Large intestine (tissue), 3 donors: ENCODE measurements around the gene CD300LB. TPM values are rescaled to one million over a fixed set of nuclear protein-coding genes. Genes with fewer than 3 reads are reported as not detected.

Experiments used
- DNase-seq, 2 donors: peaks; one replicate each; pipeline versions ENCODE4 v3.0.0 to v3.0.0-alpha.2; 2013
- H3K27ac ChIP-seq: one replicate; pipeline ENCODE4 v1.5.1; 2013; ENCODE audit warnings: low read length
- H3K27me3 ChIP-seq: 2 replicates; pipeline ENCODE4 v1.6.1; 2013; ENCODE audit warnings: low read length; ENCODE audit not compliant: control insufficient read depth, insufficient read depth
- H3K36me3 ChIP-seq: 2 replicates; pipeline ENCODE4 v1.6.1; 2013; ENCODE audit warnings: low read length; ENCODE audit not compliant: control insufficient read depth, insufficient read depth
- H3K4me1 ChIP-seq: one replicate; pipeline ENCODE4 v1.6.1; 2013; ENCODE audit warnings: low read length; ENCODE audit not compliant: control insufficient read depth, insufficient read depth
- H3K4me3 ChIP-seq: one replicate; pipeline ENCODE4 v1.5.1; 2013; ENCODE audit warnings: low read length
- H3K9me3 ChIP-seq: one replicate; pipeline ENCODE4 v1.6.1; 2013; ENCODE audit warnings: mild to moderate bottlenecking, low read depth, low read length, moderate library complexity; ENCODE audit not compliant: control insufficient read depth
- WGBS: methylation state at CpG from one replicate; pipeline ENCODE4 v1.1.5; 2013; ENCODE audit warnings: low lambda C conversion rate; ENCODE audit not compliant: insufficient coverage; 5-methylcytosine and 5-hydroxymethylcytosine counted together
- polyA plus RNA-seq: library from polyadenylated mRNA; unstranded; fragments of 120-200 nt; gene quantifications from one replicate; pipeline ENCODE4 v1.2.1, GENCODE V29; 2013

CD300LB gene
- polyA plus RNA-seq, 1 donor: 0.27 TPM

- Histone ChIP-seq H3K4me3 (no peak overlapping the region), H3K27me3 (no peaks in the 10 kb centered on the region), H3K27ac (no peak overlapping the region), H3K36me3 (no peaks in the 10 kb centered on the region), H3K9me3 (no peaks in the 10 kb centered on the region), H3K4me1 (no peaks in the 10 kb centered on the region)
- DNase-seq: no peak
- WGBS: no CpG with 5 or more reads among the region's 23 CpGs
These were observed 10.2 kb upstream of the CD300LB start for GRCh38 chr17:74541176-74542111.

GRCh38 chr17:74539281-74539820 lies 8.1 kb upstream of the CD300LB start:
- 60% methylated on average over 2 of the region's 10 CpGs for whole genome bisulfite sequencing
- Histone ChIP-seq H3K27me3 (no peaks in the 10 kb centered on the region), H3K4me3 (no peak overlapping the region), H3K9me3 (no peaks in the 10 kb centered on the region), H3K36me3 (no peaks in the 10 kb centered on the region), H3K27ac (no peak overlapping the region), H3K4me1 (no peaks in the 10 kb centered on the region)
- no peak for DNase-seq

- no peak overlapping the region for H3K4me3 ChIP-seq
- 83% methylated on average over 2 of the region's 3 CpGs for WGBS
- DNase-seq: no peak
- no peaks in the 10 kb centered on the region for H3K9me3 ChIP-seq
- H3K36me3 ChIP-seq: no peaks in the 10 kb centered on the region
- H3K27me3 ChIP-seq: no peaks in the 10 kb centered on the region
- no peak overlapping the region for H3K27ac ChIP-seq
- no peaks in the 10 kb centered on the region for H3K4me1 ChIP-seq
These were observed 5.6 kb upstream of the CD300LB start for GRCh38 chr17:74536890-74537289.

GRCh38 chr17:74532115-74532514 lies 840 bp upstream of the CD300LB start:
- Histone ChIP-seq H3K4me3 (no peak overlapping the region), H3K9me3 (no peaks in the 10 kb centered on the region), H3K27ac (no peak overlapping the region), H3K27me3 (no peaks in the 10 kb centered on the region), H3K4me1 (no peaks in the 10 kb centered on the region), H3K36me3 (no peaks in the 10 kb centered on the region)
- WGBS: 92% methylated on average over 2 of the region's 10 CpGs
- DNase-seq: no peak

GRCh38 chr17:74530831-74531150 lies 484 bp downstream of the CD300LB start:
- no peak overlapping the region for H3K4me3 ChIP-seq
- H3K36me3 ChIP-seq: no peaks in the 10 kb centered on the region
- DNase-seq: no peak
- H3K4me1 ChIP-seq: no peaks in the 10 kb centered on the region
- H3K27me3 ChIP-seq: no peaks in the 10 kb centered on the region
- whole genome bisulfite sequencing: 100% methylated on average over 1 of the region's 5 CpGs
- H3K9me3 ChIP-seq: no peaks in the 10 kb centered on the region
- no peak overlapping the region for H3K27ac ChIP-seq

GRCh38 chr17:74529243-74529642 lies 2.0 kb downstream of the CD300LB start:
- no CpG with 5 or more reads among the region's 5 CpGs for WGBS
- H3K27me3 ChIP-seq: no peaks in the 10 kb centered on the region
- H3K27ac ChIP-seq: no peak overlapping the region
- H3K4me1 ChIP-seq: no peaks in the 10 kb centered on the region
- DNase-seq: no peak
- H3K9me3 ChIP-seq: no peaks in the 10 kb centered on the region
- H3K36me3 ChIP-seq: no peaks in the 10 kb centered on the region
- H3K4me3 ChIP-seq: no peak overlapping the region

GRCh38 chr17:74528491-74529199 lies 2.6 kb downstream of the CD300LB start:
- H3K27ac ChIP-seq: no peak overlapping the region
- H3K9me3 ChIP-seq: no peaks in the 10 kb centered on the region
- no peaks in the 10 kb centered on the region for H3K36me3 ChIP-seq
- DNase-seq: no peak
- H3K4me3 ChIP-seq: no peak overlapping the region
- WGBS: 60% methylated on average over 1 of the region's 8 CpGs
- no peaks in the 10 kb centered on the region for H3K27me3 ChIP-seq
- H3K4me1 ChIP-seq: no peaks in the 10 kb centered on the region

GRCh38 chr17:74527756-74528155 lies 3.5 kb downstream of the CD300LB start:
- Histone ChIP-seq H3K36me3 (no peaks in the 10 kb centered on the region), H3K4me1 (no peaks in the 10 kb centered on the region), H3K9me3 (no peaks in the 10 kb centered on the region), H3K4me3 (no peak overlapping the region), H3K27me3 (no peaks in the 10 kb centered on the region), H3K27ac (no peak overlapping the region)
- no CpG with 5 or more reads among the region's 8 CpGs for WGBS
- DNase-seq: no peak

GRCh38 chr17:74527081-74527480 lies 4.2 kb downstream of the CD300LB start:
- no peaks in the 10 kb centered on the region for H3K36me3 ChIP-seq
- H3K27me3 ChIP-seq: no peaks in the 10 kb centered on the region
- no peak for DNase-seq
- no peaks in the 10 kb centered on the region for H3K9me3 ChIP-seq
- H3K27ac ChIP-seq: no peak overlapping the region
- WGBS: no CpG with 5 or more reads among the region's 5 CpGs
- H3K4me3 ChIP-seq: no peak overlapping the region
- no peaks in the 10 kb centered on the region for H3K4me1 ChIP-seq

GRCh38 chr17:74526681-74527080 lies 4.6 kb downstream of the CD300LB start:
- no peak for DNase-seq
- Histone ChIP-seq H3K27me3 (no peaks in the 10 kb centered on the region), H3K4me3 (no peak overlapping the region), H3K9me3 (no peaks in the 10 kb centered on the region), H3K36me3 (no peaks in the 10 kb centered on the region), H3K4me1 (no peaks in the 10 kb centered on the region), H3K27ac (no peak overlapping the region)
- WGBS: no CpG with 5 or more reads among the region's 3 CpGs
